ENCODE data around the gene MLN.

DNA sequence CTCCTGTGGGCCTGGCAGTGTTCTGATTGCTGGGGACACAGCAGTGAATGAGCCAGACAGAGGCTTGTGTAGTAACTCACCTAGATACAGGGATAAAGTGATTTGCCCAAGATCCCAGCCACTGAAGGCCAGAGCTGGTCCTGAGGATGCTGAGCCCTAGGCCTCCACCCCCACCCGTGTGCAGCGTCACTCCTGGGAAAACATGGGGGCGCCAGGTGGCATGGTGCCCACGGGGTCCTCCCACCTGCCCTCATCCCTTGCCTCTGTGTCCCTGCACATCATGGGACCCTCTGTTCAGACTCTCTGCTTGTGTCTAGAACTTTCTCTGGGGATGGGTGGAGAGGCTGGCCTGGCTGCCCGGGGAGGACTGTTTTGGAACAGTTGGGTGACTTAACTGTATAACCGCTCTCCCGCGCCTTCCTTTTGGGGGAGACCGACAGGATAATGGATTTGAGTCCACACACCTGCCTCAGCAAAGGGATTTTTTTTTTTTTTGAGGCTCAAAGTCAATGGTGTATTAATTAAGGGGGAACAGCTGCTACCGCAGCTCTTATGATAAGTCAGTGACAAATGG is 34.5 kb downstream of the MLN start:
- TF ChIP-seq, protein P1, sequence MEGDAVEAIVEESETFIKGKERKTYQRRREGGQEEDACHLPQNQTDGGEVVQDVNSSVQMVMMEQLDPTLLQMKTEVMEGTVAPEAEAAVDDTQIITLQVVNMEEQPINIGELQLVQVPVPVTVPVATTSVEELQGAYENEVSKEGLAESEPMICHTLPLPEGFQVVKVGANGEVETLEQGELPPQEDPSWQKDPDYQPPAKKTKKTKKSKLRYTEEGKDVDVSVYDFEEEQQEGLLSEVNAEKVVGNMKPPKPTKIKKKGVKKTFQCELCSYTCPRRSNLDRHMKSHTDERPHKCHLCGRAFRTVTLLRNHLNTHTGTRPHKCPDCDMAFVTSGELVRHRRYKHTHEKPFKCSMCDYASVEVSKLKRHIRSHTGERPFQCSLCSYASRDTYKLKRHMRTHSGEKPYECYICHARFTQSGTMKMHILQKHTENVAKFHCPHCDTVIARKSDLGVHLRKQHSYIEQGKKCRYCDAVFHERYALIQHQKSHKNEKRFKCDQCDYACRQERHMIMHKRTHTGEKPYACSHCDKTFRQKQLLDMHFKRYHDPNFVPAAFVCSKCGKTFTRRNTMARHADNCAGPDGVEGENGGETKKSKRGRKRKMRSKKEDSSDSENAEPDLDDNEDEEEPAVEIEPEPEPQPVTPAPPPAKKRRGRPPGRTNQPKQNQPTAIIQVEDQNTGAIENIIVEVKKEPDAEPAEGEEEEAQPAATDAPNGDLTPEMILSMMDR (IDR thresholded peaks at IDR 0.05; ENCODE audit: poor library complexity) = no peak
- no peak for TF ChIP-seq EZH2phosphoT487 (IDR thresholded peaks at IDR 0.05; ENCODE audit: low read depth, severe bottlenecking, unreplicated experiment)
- TF ChIP-seq EZH2 (IDR thresholded peaks at IDR 0.05; ENCODE audit: borderline replicate concordance) = no peak
